BLaER1 treated with 17β-estradiol and CSF1 and Interleukin-3, amounts not matched to agents 10 nM and 100 nM (cell line): ENCODE measurements around the gene NDUFA12.
A peak's percentile ranks its signal among the peaks of the same experiment; 100 is the strongest.
"Not testable (repeated sequence)": the region's sequence is repeated elsewhere in the genome, so short reads cannot be mapped to it uniquely, and the experiment has no call there.

ENCODE experiments used
- H3K27ac ChIP-seq, 11 experiments: shearing (Covaris generic); formaldehyde crosslinking; 2 replicates each; pipeline ENCODE4 v1.8.1; 2022
- H3K27me3 ChIP-seq, 11 experiments: shearing (Covaris generic); formaldehyde crosslinking; 2 replicates each; pipeline ENCODE4 v1.8.1; 2022
- H3K36me3 ChIP-seq, 11 experiments: shearing (Covaris generic); formaldehyde crosslinking; 2 replicates each; pipeline ENCODE4 v1.8.1; 2022
- H3K4me1 ChIP-seq, 10 experiments: shearing (Covaris generic); formaldehyde crosslinking; 2 replicates each; pipeline ENCODE4 v1.8.1; 2022
- H3K4me2 ChIP-seq, 11 experiments: shearing (Covaris generic); formaldehyde crosslinking; 2 replicates each; pipeline ENCODE4 v1.8.1; 2022
- H3K4me3 ChIP-seq, 10 experiments: shearing (Covaris generic); formaldehyde crosslinking; 2 replicates each; pipeline ENCODE4 v1.8.1; 2022
- H3K9ac ChIP-seq, 11 experiments: shearing (Covaris generic); formaldehyde crosslinking; 2 replicates each; pipeline ENCODE4 v1.8.1; 2022
- H3K9me3 ChIP-seq, 11 experiments: shearing (Covaris generic); formaldehyde crosslinking; replicated peaks in 1 of 11; 2 replicates each; pipeline ENCODE4 v1.8.1; 2022
- H4K20me1 ChIP-seq, 11 experiments: shearing (Covaris generic); formaldehyde crosslinking; 2 replicates each; pipeline ENCODE4 v1.8.1; 2022
- Cebpa-rat ChIP-seq, 11 experiments: shearing (Covaris generic); IDR thresholded peaks; 2 replicates each; pipeline ENCODE4 v1.8.1; 2022

The NDUFA12 gene

GRCh38 chr12:95004610-95005009, 1.1 kb upstream of the NDUFA12 start:
- Histone ChIP-seq H3K9ac (no peak overlapping the region), H3K9me3 (peaks cover 33 to 45% (median 37%) of the 10 kb centered on the region in 11 experiments), H3K27me3 (no peaks in the 10 kb centered on the region), H4K20me1 (peaks cover 0 to 12% (median 0%) of the 10 kb centered on the region in 11 experiments; a peak in 4 of 22 replicates), H3K27ac (no peak overlapping the region), H3K4me3 (no peak overlapping the region), H3K4me2 (peak overlapping the region in 7 of 11 experiments; percentile 57 to 89 (median 81); a peak in 12 of 22 replicates), H3K4me1 (peaks cover 11 to 47% (median 34%) of the 10 kb centered on the region in 10 experiments), H3K36me3 (peaks cover 15 to 25% (median 24%) of the 10 kb centered on the region in 11 experiments)
- TF ChIP-seq Cebpa-rat (IDR thresholded peaks at IDR 0.05) = peak in 8 of 11 experiments; percentile 16 to 87 (median 61); a peak in 8 of 22 replicates

- peaks cover 30 to 38% (median 33%) of the 10 kb centered on the region in 11 experiments for H3K9me3 ChIP-seq
- peak overlapping the region in 10 of 11 experiments; percentile 23 to 93 (median 90); a peak in 14 of 22 replicates for H3K9ac ChIP-seq
- peak overlapping the region; percentile 57 to 94 (median 81) for H3K4me2 ChIP-seq
- TF ChIP-seq Cebpa-rat (IDR thresholded peaks at IDR 0.05) = no peak
- peaks cover 15 to 32% (median 29%) of the 10 kb centered on the region in 11 experiments for H3K36me3 ChIP-seq
- peak overlapping the region; percentile 25 to 92 (median 86); a peak in 20 of 22 replicates for H3K27ac ChIP-seq
- H3K27me3 ChIP-seq = no peaks in the 10 kb centered on the region
- H3K4me3 ChIP-seq = peak overlapping the region; percentile 77 to 93 (median 86)
- H3K4me1 ChIP-seq = peaks cover 11 to 52% (median 35%) of the 10 kb centered on the region in 10 experiments
- H4K20me1 ChIP-seq = peaks cover 0 to 16% (median 0%) of the 10 kb centered on the region in 11 experiments; a peak in 5 of 22 replicates
Observed at GRCh38 chr12:95003921-95004272, 400 bp upstream of the NDUFA12 start.

- H3K27ac ChIP-seq = peak overlapping the region; percentile 55 to 92 (median 86); a peak in 21 of 22 replicates
- peaks cover 0 to 26% (median 7%) of the 10 kb centered on the region in 11 experiments; a peak in 9 of 22 replicates for H4K20me1 ChIP-seq
- H3K27me3 ChIP-seq = no peaks in the 10 kb centered on the region
- H3K9me3 ChIP-seq = peaks cover 18 to 26% (median 21%) of the 10 kb centered on the region in 11 experiments
- no peak for TF ChIP-seq Cebpa-rat (IDR thresholded peaks at IDR 0.05)
- H3K9ac ChIP-seq = peak overlapping the region; percentile 81 to 93 (median 90)
- H3K4me3 ChIP-seq = peak overlapping the region; percentile 77 to 93 (median 86)
- peak overlapping the region; percentile 79 to 94 (median 85) for H3K4me2 ChIP-seq
- H3K36me3 ChIP-seq = peaks cover 15 to 43% (median 30%) of the 10 kb centered on the region in 11 experiments
- H3K4me1 ChIP-seq = peaks cover 19 to 64% (median 44%) of the 10 kb centered on the region in 10 experiments
Observed at GRCh38 chr12:95002754-95003153, 743 bp downstream of the NDUFA12 start.

- peaks cover 45 to 86% (median 71%) of the 10 kb centered on the region in 11 experiments for H3K36me3 ChIP-seq
- H3K4me2 ChIP-seq = peak overlapping the region; percentile 1 to 42 (median 23); a peak in 12 of 22 replicates
Observed at GRCh38 chr12:94998326-94998725, 5.2 kb downstream of the NDUFA12 start.

GRCh38 chr12:94997726-94998125, 5.8 kb downstream of the NDUFA12 start:
- no peaks in the 10 kb centered on the region for H3K9me3 ChIP-seq
- no peak for TF ChIP-seq Cebpa-rat (IDR thresholded peaks at IDR 0.05)
- peak overlapping the region in 3 of 11 experiments; percentile 18 to 40 (median 30); a peak in 3 of 22 replicates for H3K4me2 ChIP-seq
- H3K4me1 ChIP-seq = peaks cover 17 to 55% (median 34%) of the 10 kb centered on the region in 10 experiments
- no peak overlapping the region for H3K4me3 ChIP-seq
- H4K20me1 ChIP-seq = peaks cover 0 to 34% (median 9%) of the 10 kb centered on the region in 11 experiments; a peak in 9 of 22 replicates
- H3K27ac ChIP-seq = no peak overlapping the region
- H3K36me3 ChIP-seq = peaks cover 51 to 92% (median 77%) of the 10 kb centered on the region in 11 experiments
- H3K9ac ChIP-seq = no peak overlapping the region
- H3K27me3 ChIP-seq = no peaks in the 10 kb centered on the region

More at GRCh38 chr12:94998326-94998725, 5.2 kb downstream of the NDUFA12 start:
- no peak for TF ChIP-seq Cebpa-rat (IDR thresholded peaks at IDR 0.05)
- peaks cover 18 to 55% (median 34%) of the 10 kb centered on the region in 10 experiments for H3K4me1 ChIP-seq
- no peaks in the 10 kb centered on the region for H3K9me3 ChIP-seq
- H3K4me3 ChIP-seq = no peak overlapping the region
- H4K20me1 ChIP-seq = peaks cover 0 to 34% (median 9%) of the 10 kb centered on the region in 11 experiments; a peak in 9 of 22 replicates
- no peak overlapping the region for H3K9ac ChIP-seq
- no peaks in the 10 kb centered on the region for H3K27me3 ChIP-seq
- H3K27ac ChIP-seq = no peak overlapping the region

- no peak for TF ChIP-seq Cebpa-rat (IDR thresholded peaks at IDR 0.05)
- H3K9ac ChIP-seq = no peak overlapping the region
- no peak overlapping the region for H3K27ac ChIP-seq
- H3K4me3 ChIP-seq = no peak overlapping the region
- peaks cover 0 to 34% (median 9%) of the 10 kb centered on the region in 11 experiments; a peak in 9 of 22 replicates for H4K20me1 ChIP-seq
- no peak overlapping the region for H3K4me2 ChIP-seq
- peaks cover 10 to 49% (median 27%) of the 10 kb centered on the region in 10 experiments for H3K4me1 ChIP-seq
- no peaks in the 10 kb centered on the region for H3K27me3 ChIP-seq
- peaks cover 58 to 99% (median 83%) of the 10 kb centered on the region in 11 experiments for H3K36me3 ChIP-seq
- no peaks in the 10 kb centered on the region for H3K9me3 ChIP-seq
Observed at GRCh38 chr12:94997061-94997460, 6.4 kb downstream of the NDUFA12 start.

- H4K20me1 ChIP-seq = peaks cover 0 to 35% (median 14%) of the 10 kb centered on the region in 11 experiments; a peak in 12 of 22 replicates
- no peak overlapping the region for H3K4me3 ChIP-seq
- no peak overlapping the region for H3K4me2 ChIP-seq
- peaks cover 58 to 99% (median 84%) of the 10 kb centered on the region in 11 experiments for H3K36me3 ChIP-seq
- no peak for TF ChIP-seq Cebpa-rat (IDR thresholded peaks at IDR 0.05)
- peaks cover 7 to 21% (median 15%) of the 10 kb centered on the region in 10 experiments; a peak in 19 of 20 replicates for H3K4me1 ChIP-seq
- H3K27ac ChIP-seq = no peak overlapping the region
- H3K27me3 ChIP-seq = no peaks in the 10 kb centered on the region
- no peaks in the 10 kb centered on the region for H3K9me3 ChIP-seq
- 0 out of 22 replicates have a peak overlapping the region, but pooled peaks of 1 of the 11 experiments have one; percentile 17 for H3K9ac ChIP-seq
Observed at GRCh38 chr12:94994312-94994711, 9.2 kb downstream of the NDUFA12 start.

- not testable (repeated sequence) for H3K9me3 ChIP-seq, H3K4me3 ChIP-seq, H3K27me3 ChIP-seq, H3K4me2 ChIP-seq, H3K27ac ChIP-seq, H3K9ac ChIP-seq
- Histone ChIP-seq H3K36me3 (peaks cover 58 to 98% (median 83%) of the 10 kb centered on the region in 11 experiments), H4K20me1 (peaks cover 0 to 40% (median 15%) of the 10 kb centered on the region in 11 experiments; a peak in 12 of 22 replicates), H3K4me1 (peaks cover 8 to 22% (median 14%) of the 10 kb centered on the region in 10 experiments)
Observed at GRCh38 chr12:94993855-94994254, 9.6 kb downstream of the NDUFA12 start.

GRCh38 chr12:94990222-94990621, 13.3 kb downstream of the NDUFA12 start:
- Histone ChIP-seq H4K20me1 (peaks cover 0 to 36% (median 21%) of the 10 kb centered on the region in 11 experiments; a peak in 14 of 22 replicates), H3K27me3 (no peaks in the 10 kb centered on the region), H3K9ac (no peak overlapping the region), H3K4me2 (0 out of 22 replicates have a peak overlapping the region, but pooled peaks of 1 of the 11 experiments have one; percentile 5), H3K4me3 (no peak overlapping the region), H3K27ac (no peak overlapping the region), H3K4me1 (peaks cover 9 to 39% (median 24%) of the 10 kb centered on the region in 10 experiments), H3K36me3 (peaks cover 44 to 94% (median 68%) of the 10 kb centered on the region in 11 experiments), H3K9me3 (no peaks in the 10 kb centered on the region)
- no peak for TF ChIP-seq Cebpa-rat (IDR thresholded peaks at IDR 0.05)
